HL-60 (cell line): ENCODE measurements around the gene TUBGCP3.

ENCODE experiments used
- POLR2AphosphoS5 ChIP-seq: IDR thresholded peaks from 2 replicates; pipeline ENCODE4 v1.6.1; 2012; ENCODE audit warnings: low read depth
- TF ChIP-seq, protein P1 (sequence below): IDR thresholded peaks from one replicate; pipeline ENCODE4 v1.5.1; 2011; ENCODE audit warnings: low read length, control low read depth, inconsistent platforms; ENCODE audit not compliant: insufficient read depth

DNA sequence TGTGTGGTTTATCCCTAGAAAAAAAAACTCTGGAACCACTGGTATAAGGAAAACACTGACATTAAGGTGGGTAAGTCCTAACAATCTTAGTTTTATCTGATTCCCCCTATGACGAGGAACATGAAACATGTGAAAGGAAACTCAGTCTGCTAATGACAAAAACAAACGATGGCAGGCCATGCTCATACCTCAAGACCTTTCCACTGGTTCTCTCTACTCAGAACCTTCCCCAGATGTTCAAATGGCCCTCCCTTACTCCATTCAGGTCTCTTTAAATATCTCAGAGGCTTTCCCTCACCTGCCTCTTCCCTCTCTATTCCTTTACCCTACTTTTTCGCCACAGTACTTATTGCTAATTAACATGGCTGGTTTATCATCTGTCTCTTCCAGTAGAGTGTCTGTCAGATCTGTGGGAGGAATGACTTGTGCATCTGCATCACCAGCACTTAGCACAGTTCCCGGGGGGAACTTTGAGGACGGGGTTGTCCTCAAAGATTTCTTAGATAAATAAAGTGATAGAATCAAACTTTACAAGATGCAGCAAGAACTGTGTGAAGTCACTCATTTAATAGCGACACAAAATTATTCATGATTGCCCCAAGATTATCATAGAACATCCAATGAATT is 1.5 kb downstream of the TUBGCP3 start:
- TF ChIP-seq, protein P1, sequence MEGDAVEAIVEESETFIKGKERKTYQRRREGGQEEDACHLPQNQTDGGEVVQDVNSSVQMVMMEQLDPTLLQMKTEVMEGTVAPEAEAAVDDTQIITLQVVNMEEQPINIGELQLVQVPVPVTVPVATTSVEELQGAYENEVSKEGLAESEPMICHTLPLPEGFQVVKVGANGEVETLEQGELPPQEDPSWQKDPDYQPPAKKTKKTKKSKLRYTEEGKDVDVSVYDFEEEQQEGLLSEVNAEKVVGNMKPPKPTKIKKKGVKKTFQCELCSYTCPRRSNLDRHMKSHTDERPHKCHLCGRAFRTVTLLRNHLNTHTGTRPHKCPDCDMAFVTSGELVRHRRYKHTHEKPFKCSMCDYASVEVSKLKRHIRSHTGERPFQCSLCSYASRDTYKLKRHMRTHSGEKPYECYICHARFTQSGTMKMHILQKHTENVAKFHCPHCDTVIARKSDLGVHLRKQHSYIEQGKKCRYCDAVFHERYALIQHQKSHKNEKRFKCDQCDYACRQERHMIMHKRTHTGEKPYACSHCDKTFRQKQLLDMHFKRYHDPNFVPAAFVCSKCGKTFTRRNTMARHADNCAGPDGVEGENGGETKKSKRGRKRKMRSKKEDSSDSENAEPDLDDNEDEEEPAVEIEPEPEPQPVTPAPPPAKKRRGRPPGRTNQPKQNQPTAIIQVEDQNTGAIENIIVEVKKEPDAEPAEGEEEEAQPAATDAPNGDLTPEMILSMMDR: no peak
- no peak for TF ChIP-seq POLR2AphosphoS5
